Astrocyte (in vitro differentiated cells and primary cell): Measurements from ENCODE around the gene HK3. TPM values are rescaled to one million over a fixed set of nuclear protein-coding genes. Genes with fewer than 3 reads are reported as not detected.

ENCODE experiments used
- DNase-seq: peaks from one replicate; pipeline ENCODE4 v3.0.0-alpha.2; 2010; ENCODE audit warnings: low read depth
- FAIRE-seq: peaks from 2 replicates; lab custom pipeline; 2011; peaks lifted over from hg19 to GRCh38; lab: Jason Lieb, UNC
- H2AFZ ChIP-seq: 2 replicates; pipeline ENCODE4 v1.6.0; 2012; ENCODE audit warnings: low read depth, low read length, inconsistent platforms
- H3K27ac ChIP-seq: 2 replicates; pipeline ENCODE4 v1.5.1; 2011; ENCODE audit warnings: low read depth, low read length, inconsistent platforms
- H3K27me3 ChIP-seq: 2 replicates; pipeline ENCODE4 v1.6.0; 2011; ENCODE audit warnings: low read length, inconsistent platforms; ENCODE audit not compliant: insufficient read depth
- H3K36me3 ChIP-seq: 2 replicates; pipeline ENCODE4 v1.5.1; 2011; ENCODE audit warnings: low read length, inconsistent platforms; ENCODE audit not compliant: insufficient read depth
- H3K4me1 ChIP-seq: 2 replicates; pipeline ENCODE4 v1.5.1; 2011; ENCODE audit warnings: low read length, inconsistent platforms; ENCODE audit not compliant: insufficient read depth
- H3K4me2 ChIP-seq: 2 replicates; pipeline ENCODE4 v1.6.0; 2012; ENCODE audit warnings: low read length, inconsistent platforms
- H3K4me3 ChIP-seq: 2 replicates; pipeline ENCODE4 v1.5.1; 2011; ENCODE audit warnings: low read depth, mild to moderate bottlenecking, low read length, inconsistent platforms; ENCODE audit not compliant: insufficient read depth
- H3K79me2 ChIP-seq: 2 replicates; pipeline ENCODE4 v1.6.0; 2012; ENCODE audit warnings: mild to moderate bottlenecking, low read length, inconsistent platforms; ENCODE audit not compliant: insufficient read depth
- H3K9ac ChIP-seq: 2 replicates; pipeline ENCODE4 v1.6.0; 2012; ENCODE audit warnings: mild to moderate bottlenecking, low read length, inconsistent platforms
- H3K9me3 ChIP-seq: 2 replicates; pipeline ENCODE4 v1.5.1; 2012; ENCODE audit warnings: low read depth, mild to moderate bottlenecking, low read length, inconsistent platforms; ENCODE audit not compliant: insufficient read depth
- H4K20me1 ChIP-seq: 2 replicates; pipeline ENCODE4 v1.6.0; 2012; ENCODE audit warnings: low read length, inconsistent platforms; ENCODE audit not compliant: insufficient read depth
- H3K27ac Mint-ChIP-seq: one replicate; pipeline ENCODE4 v1.8.0; 2021; ENCODE audit warnings: mild to moderate bottlenecking, mixed read lengths; ENCODE audit not compliant: unreplicated experiment
- H3K27me3 Mint-ChIP-seq: one replicate; pipeline ENCODE4 v1.8.0; 2021; ENCODE audit warnings: low read depth, mixed read lengths; ENCODE audit not compliant: unreplicated experiment
- H3K36me3 Mint-ChIP-seq: one replicate; pipeline ENCODE4 v1.8.0; 2021; ENCODE audit warnings: low read depth, mixed read lengths; ENCODE audit not compliant: unreplicated experiment
- H3K4me1 Mint-ChIP-seq: one replicate; pipeline ENCODE4 v1.8.0; 2021; ENCODE audit warnings: low read depth, mixed read lengths; ENCODE audit not compliant: unreplicated experiment
- H3K4me3 Mint-ChIP-seq: one replicate; pipeline ENCODE4 v1.8.0; 2021; ENCODE audit warnings: mild to moderate bottlenecking, moderate library complexity, mixed read lengths; ENCODE audit not compliant: unreplicated experiment
- H3K9me3 Mint-ChIP-seq: one replicate; pipeline ENCODE4 v1.8.0; 2021; ENCODE audit warnings: mild to moderate bottlenecking, mixed read lengths; ENCODE audit not compliant: unreplicated experiment
- CTCF ChIP-seq: IDR thresholded peaks from 2 replicates; pipeline ENCODE4 v1.5.1; 2011; ENCODE audit warnings: low read depth, mild to moderate bottlenecking, inconsistent platforms, low read length, moderate library complexity; ENCODE audit not compliant: insufficient read depth
- EZH2 ChIP-seq: IDR thresholded peaks from 2 replicates; pipeline ENCODE4 v1.6.1; 2012; ENCODE audit warnings: mild to moderate bottlenecking, low read length, inconsistent platforms; ENCODE audit not compliant: insufficient read depth
- total RNA-seq: library from RNA; stranded (reverse); gene quantifications from 2 replicates; pipeline ENCODE4 v1.2.1, GENCODE V29; 2021

HK3 gene
- total RNA-seq, 1 donor from 2014 or later = not detected

- peaks cover 1% of the 10 kb centered on the region for H3K36me3 Mint-ChIP-seq
- Histone ChIP-seq H3K79me2 (no peaks in the 10 kb centered on the region), H3K9me3 (no peaks in the 10 kb centered on the region), H3K4me1 (no peaks in the 10 kb centered on the region), H3K27me3 (peaks cover 3% of the 10 kb centered on the region), H3K4me3 (no peak overlapping the region), H2AFZ (no peak overlapping the region), H3K4me2 (no peak overlapping the region), H3K27ac (no peak overlapping the region), H4K20me1 (no peaks in the 10 kb centered on the region), H3K9ac (no peak overlapping the region), H3K36me3 (no peaks in the 10 kb centered on the region)
- H3K9me3 Mint-ChIP-seq = peaks cover 4% of the 10 kb centered on the region
- no peak overlapping the region for H3K4me3 Mint-ChIP-seq
- FAIRE-seq (no peak), DNase-seq (no peak)
- peaks cover 34% of the 10 kb centered on the region for H3K27me3 Mint-ChIP-seq
- H3K4me1 Mint-ChIP-seq = peaks cover 3% of the 10 kb centered on the region
- TF ChIP-seq CTCF = no peak
- TF ChIP-seq EZH2 = peak; percentile 66
- no peak overlapping the region for H3K27ac Mint-ChIP-seq
Observed at GRCh38 chr5:176846335-176847140, 52.6 kb downstream of the HK3 start.

DNA sequence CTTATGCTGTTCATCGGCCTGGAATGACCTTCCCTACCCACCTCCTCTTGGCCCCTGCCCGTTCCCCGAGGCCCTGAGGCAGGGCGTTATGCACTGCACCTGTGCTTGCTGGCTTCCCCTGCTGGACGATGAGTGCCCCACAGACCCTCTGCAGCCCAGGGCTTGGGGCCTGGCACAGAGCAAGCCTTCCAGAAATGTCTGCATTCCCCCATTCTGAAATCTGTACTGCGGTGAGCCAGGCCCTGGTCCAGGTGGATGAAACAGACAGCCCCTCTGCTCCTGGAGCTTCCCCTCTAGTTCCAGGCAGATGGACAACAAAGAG, 53.8 kb downstream of the HK3 start:
- no peak for FAIRE-seq
- Histone ChIP-seq H3K4me1 (no peaks in the 10 kb centered on the region), H3K9me3 (no peaks in the 10 kb centered on the region), H3K27me3 (peaks cover 13% of the 10 kb centered on the region), H4K20me1 (no peaks in the 10 kb centered on the region), H3K9ac (no peak overlapping the region), H3K4me3 (no peak overlapping the region), H2AFZ (no peak overlapping the region), H3K79me2 (no peaks in the 10 kb centered on the region), H3K36me3 (no peaks in the 10 kb centered on the region), H3K27ac (no peak overlapping the region), H3K4me2 (peak overlapping the region; percentile 48)
- peaks cover 42% of the 10 kb centered on the region for H3K27me3 Mint-ChIP-seq
- DNase-seq = no peak
- H3K4me1 Mint-ChIP-seq = peaks cover 3% of the 10 kb centered on the region
- H3K36me3 Mint-ChIP-seq = peaks cover 3% of the 10 kb centered on the region
- no peak overlapping the region for H3K27ac Mint-ChIP-seq
- H3K9me3 Mint-ChIP-seq = peaks cover 4% of the 10 kb centered on the region
- no peak for TF ChIP-seq EZH2
- TF ChIP-seq CTCF = no peak
- no peak overlapping the region for H3K4me3 Mint-ChIP-seq
